DMS153 (cell line): ENCODE data around the gene B3GNT5.
"Not testable (repeated sequence)": the region's sequence is repeated elsewhere in the genome, so short reads cannot be mapped to it uniquely, and the experiment has no call there.

Experiments
- DNase-seq: peaks from one replicate; lab custom pipeline; 2025; lab: John Stamatoyannopoulos, UW

The B3GNT5 gene

GRCh38 chr3:183230251-183230650 lies 22.8 kb upstream of the B3GNT5 start:
- DNase-seq, result not testable (repeated sequence)

DNA sequence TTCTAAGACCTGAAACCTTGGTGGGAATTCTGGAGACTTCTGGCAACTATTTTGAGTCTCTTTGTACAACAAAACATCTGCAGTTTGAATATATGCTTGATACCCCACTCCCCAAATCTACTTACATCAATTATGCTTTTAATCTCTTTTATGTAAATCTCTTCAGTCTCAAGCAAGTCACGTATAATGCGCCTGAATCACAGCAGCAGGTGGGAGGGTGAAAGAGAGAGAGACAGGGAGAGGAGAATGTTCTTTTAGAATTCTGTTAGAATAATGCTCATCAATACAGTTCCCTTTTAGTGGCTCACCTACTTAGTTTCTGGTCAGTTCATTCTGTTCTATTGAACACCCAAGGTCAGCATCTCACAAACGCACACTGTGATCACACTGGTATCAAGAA lies 22.2 kb upstream of the B3GNT5 start:
- DNase-seq, result no peak

DNA sequence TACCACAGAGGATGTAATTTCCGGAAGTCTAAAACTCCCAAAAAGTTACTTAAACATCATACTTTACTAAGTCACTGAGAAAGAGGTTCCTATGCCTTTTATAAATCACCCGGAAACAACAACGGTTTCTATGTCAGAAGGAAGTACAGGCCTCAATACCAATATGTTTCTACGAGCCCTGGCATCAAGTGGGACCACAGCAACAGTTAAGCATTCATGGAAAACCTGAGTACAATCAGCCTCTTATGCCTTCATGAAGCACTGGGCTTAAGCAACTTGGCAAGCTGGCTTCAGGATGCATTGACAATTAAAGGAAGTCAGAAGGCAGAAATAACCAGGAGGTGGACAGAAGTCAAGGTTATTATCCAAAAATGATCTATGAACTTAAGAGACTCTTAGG lies 19.1 kb upstream of the B3GNT5 start:
- DNase-seq, result no peak

- no peak for DNase-seq
These were observed 14.0 kb upstream of the B3GNT5 start for GRCh38 chr3:183239046-183239445.

- no peak for DNase-seq
These were observed 10.6 kb upstream of the B3GNT5 start for GRCh38 chr3:183242431-183242830.

- no peak for DNase-seq
These were observed 8.8 kb upstream of the B3GNT5 start for GRCh38 chr3:183244219-183244618.

- no peak for DNase-seq
These were observed 8.0 kb upstream of the B3GNT5 start for GRCh38 chr3:183244981-183245476.

GRCh38 chr3:183247011-183247589 lies 6.0 kb upstream of the B3GNT5 start:
- no peak for DNase-seq

DNA sequence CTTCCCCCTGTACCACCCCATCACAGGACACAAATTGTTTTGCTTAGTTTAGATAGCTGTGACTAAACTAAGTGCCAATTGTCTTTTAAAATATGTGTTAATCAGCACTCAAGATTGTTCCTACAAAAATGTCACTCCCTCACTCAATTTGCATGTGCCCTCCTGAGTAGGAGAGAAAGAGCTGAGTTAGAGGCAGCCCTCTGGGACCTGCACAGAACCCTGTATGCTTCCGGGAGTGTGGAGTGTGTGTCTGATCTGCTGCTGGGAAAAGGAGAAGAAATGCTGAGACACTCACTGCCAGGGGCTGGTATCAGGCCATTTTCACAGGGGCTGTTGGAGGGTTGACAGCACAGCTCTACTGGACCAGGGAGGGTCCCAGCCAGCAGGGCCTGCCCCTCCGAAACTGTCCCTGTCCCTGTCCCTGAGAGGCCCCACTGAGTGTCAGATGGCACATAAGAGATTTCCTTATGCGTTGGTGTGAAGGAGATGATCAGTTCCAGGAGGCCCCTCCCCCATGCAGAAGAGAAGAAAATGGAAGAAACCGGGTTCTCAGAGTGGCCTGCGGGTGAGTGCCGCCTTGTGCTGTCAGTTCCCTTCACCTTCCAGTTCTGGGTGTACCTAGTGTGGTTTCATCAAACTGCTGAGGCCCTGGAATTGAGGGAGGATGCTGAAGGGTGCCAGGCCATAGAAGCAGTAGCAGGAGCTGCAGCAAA lies 3.9 kb upstream of the B3GNT5 start:
- DNase-seq, result no peak

DNA sequence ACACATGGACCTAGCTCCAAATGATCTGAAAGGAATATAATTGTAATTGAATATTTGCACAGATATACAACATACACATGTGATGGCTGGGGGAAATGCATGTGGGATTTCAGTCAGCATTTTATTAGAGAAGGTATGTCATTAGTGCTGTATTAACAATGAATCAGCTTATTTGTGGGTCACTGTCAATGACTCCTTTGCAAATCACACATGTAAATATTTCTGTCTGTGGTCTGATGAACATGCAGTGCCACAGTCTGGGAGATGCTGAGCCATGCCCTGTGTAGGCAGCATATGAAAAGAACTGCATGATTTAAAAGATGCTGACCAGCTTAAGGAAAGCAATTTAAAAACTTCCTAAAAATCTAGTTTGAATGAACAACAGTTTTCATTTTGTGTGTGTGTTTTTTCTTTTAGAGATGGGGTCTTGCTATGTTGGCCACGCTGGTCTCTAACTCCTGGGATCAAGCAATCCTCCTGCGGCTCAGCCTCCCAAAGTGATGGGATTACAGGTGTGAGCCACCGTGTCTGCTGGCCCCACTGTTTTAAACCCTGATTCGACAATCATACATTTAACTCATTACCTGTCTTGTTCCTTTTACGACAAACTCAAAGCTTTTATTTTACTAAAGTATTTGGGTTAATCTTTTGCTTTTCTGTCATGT lies 803 bp upstream of the B3GNT5 start:
- no peak for DNase-seq

- DNase-seq, result no peak
These were observed 754 bp downstream of the B3GNT5 start for GRCh38 chr3:183253528-183254486.

DNA sequence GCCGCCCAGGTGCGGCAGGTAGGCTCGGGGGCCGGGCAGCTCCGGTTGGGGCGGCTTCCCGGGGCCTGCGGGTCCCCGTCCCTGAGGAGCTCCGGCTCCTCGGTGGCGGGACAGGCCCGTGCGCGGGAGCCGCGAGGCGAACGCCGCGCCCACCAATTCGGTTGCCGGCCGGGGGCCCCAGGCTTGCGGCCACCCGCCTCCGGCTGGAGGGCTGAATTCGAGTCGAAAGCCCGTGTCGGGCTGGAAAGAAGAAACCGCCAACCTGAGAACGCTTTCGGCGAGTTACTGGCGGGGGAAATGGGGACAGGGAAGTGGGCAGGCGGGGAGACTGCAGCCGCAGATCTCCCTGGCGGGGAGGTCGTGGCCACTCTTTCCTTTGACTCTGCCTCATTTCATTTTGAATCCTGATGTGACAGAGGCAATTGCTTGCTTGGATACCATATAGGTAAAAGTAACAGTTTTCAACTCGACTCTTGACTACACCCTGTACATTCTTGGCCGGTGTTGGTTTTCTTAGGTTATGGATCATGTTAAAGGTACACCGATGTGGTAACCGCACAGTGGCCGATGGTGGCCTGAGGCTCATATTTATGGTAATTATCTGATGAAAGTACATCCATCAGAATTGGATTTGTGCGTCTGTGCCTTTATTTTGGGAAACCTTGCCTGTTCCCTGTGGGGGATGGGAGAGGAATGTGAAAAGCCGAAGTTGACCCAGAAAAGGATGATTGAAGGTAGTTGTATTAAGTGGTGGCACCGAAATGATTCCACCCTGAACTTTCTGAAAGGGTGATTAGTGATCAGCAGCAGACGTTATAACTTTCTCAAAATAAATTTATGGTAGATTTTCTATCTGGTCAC lies 1.7 kb downstream of the B3GNT5 start:
- DNase-seq, result no peak

DNA sequence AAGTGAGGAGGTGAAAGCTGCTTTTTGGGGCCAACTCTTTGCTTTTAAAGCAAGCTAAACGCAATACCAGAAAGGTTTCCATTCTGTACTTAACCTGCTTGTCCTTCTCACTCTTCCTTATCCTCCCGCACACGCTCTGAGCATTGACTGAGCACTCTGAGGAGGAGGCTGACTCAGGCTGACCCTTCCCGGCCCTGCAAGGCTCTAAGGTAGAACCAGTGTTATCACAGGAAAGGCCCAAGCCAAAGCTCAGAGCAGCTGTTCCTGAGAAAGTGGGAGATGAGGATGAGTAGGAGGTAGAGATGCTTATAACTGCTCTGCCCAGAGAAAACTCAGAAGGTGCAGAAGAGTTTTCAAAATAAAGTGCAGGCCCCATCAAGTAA lies 2.3 kb downstream of the B3GNT5 start:
- peak; percentile 30 for DNase-seq

DNA sequence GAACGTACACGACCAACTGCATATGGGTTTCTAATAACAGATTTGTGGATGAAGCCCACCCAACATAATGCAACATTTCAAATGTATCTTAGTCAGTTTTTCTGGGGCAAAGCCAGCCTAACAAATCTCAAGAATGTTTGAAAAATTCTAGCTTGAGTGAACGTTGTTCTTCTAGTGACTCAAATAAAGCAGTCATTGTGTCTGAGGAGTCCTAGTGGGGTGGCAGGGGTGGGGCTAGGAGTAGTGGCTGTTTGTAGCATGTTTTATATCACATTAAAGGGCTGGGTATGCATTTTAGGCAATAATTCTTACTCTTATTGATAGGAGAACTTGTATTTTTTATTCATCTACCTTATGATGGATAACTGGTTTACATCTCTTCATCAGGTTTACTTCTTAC lies 6.0 kb downstream of the B3GNT5 start:
- DNase-seq, result no peak

DNA sequence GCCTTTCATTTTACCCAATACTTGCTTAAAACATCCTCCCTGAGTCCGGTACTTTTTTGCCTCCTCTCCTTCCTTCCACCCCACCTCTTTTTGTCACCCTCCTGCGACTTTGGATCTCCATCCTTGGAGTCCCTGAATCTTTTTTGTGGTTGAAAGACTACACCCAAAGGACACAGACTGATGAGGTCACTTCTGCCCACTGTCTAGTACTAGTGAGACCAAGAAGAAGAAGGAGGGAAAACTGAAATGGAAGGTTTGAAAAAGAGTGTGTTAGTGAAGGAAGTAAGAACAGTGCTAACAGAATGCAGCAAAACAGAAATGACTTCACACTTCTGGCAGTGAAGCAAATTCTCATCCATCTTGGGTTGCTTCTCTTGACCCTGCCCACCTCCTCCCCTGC lies 6.6 kb downstream of the B3GNT5 start:
- no peak for DNase-seq

DNA sequence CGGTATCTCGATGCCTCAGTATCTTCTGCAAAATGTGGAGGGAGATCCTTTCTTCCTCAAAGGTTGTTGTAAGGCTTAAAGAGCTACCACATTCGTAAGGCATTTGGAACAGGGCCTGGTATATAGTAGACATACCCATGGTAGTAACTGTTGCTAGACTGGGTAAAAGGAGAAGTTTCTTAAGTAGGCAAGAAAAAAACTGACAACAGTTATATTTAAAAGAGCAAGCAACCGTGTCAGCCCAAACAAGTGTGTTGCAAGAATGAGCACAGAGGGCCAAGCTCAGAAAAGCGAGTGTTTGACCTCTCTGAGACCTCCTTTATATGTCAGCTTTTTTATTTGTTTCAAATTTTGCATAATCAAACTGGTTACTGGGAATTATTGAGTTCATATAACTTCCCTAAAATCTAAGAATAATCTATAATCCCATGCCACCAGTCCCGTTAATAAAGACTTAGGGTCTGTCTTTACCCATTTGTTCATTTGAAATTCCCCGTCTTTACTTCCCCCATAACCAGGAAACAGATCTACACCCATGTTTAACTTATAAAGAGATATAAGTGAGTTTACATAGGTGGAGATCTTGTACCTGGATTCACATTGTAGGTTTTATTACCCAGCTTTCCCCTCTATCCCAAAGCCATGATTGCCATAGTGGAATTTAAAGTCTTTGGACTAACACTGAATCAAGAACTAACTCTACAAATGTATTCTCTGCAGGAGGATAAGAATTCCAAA lies 7.3 kb downstream of the B3GNT5 start:
- DNase-seq, result no peak

GRCh38 chr3:183261151-183261724 lies 8.2 kb downstream of the B3GNT5 start:
- DNase-seq, result no peak

DNA sequence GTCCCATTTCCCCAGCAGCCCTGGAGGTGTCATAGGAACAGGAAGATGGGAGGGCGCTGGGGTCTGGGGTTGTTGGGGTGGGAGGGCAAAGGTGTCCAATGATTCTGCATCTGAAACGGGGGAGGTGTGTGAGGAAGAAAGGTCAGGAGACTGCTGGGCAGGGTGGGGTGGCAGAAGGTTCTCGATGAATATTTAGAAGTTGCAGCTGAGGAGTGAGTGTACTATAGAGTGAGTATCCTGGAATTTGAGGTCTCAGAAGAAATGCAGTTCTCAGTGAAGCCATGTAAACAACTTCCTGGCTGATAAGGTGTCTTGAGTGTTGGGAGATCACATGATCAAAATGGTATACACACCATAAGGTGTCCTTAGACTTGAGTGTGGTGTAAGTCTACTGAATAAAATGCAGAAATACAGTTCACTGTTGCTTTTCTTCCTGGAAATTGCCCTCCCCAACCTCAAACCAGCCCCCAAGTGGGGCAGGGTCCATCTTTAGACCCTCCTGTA lies 9.9 kb downstream of the B3GNT5 start:
- DNase-seq, result no peak

GRCh38 chr3:183264268-183264667 lies 11.2 kb downstream of the B3GNT5 start:
- DNase-seq, result no peak

- peak; percentile 38 for DNase-seq
These were observed 12.1 kb downstream of the B3GNT5 start for GRCh38 chr3:183265157-183265642.
